ENCODE measurements around the gene KTI12.
A peak's percentile ranks its signal among the peaks of the same experiment; 100 is the strongest.
"Not testable (repeated sequence)": the region's sequence is repeated elsewhere in the genome, so short reads cannot be mapped to it uniquely, and the experiment has no call there.

Gene KTI12, protein sequence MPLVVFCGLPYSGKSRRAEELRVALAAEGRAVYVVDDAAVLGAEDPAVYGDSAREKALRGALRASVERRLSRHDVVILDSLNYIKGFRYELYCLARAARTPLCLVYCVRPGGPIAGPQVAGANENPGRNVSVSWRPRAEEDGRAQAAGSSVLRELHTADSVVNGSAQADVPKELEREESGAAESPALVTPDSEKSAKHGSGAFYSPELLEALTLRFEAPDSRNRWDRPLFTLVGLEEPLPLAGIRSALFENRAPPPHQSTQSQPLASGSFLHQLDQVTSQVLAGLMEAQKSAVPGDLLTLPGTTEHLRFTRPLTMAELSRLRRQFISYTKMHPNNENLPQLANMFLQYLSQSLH

DNA sequence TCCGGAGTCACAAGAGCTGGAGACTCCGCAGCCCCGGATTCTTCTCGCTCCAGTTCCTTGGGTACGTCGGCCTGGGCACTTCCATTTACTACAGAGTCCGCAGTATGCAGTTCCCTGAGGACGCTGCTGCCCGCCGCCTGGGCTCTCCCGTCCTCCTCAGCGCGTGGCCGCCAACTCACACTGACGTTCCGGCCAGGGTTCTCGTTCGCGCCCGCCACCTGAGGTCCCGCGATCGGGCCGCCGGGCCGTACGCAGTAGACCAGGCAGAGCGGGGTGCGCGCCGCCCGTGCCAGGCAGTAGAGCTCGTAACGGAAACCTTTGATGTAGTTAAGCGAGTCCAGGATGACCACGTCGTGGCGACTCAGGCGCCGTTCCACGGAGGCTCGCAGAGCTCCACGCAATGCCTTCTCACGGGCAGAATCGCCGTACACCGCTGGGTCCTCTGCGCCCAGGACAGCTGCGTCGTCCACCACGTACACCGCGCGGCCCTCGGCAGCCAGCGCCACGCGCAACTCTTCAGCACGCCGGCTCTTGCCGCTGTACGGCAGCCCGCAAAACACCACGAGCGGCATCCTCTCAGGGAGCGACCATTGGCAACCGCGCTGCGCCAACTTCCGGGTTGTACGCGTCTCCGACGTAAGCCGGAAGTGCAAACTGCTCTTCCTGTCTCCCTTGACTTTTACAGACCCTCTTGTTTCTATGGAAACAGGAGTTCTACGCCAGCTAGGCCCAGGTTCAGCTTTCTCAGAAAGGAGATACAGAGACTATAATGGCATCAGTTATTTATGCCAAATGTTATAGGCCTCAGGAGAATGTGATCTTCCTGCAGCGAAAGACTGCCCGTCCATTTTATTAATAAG is at the start of gene KTI12:
KTI12 (minus strand) TSS at position 621 of the 860 bp plus-strand sequence; CDS start at position 572, 49 bp downstream.
- peak; percentile 82 for DNase-seq

DNA sequence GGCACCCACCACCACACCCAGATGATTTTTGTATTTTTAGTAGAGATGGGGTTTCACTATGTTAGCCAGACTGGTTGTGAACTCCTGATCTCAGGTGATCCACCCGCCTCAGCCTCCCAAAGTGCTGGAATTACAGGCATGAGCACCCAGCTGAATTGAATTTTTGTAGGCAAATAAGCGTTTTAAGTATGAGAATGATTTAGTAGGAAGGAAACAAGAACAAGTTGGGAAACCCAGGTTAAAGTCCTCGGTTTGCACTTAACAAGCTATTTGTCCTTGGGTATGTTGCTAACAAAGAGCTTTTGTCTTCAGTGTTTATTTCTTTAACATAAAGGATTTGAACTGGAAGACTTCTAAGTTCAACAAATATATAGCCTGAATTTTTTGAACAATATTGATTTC is 46.4 kb upstream of the KTI12 start:
- no peak for DNase-seq

GRCh38 chr1:52077277-52077676 is 43.7 kb upstream of the KTI12 start:
- not testable (repeated sequence) for DNase-seq

GRCh38 chr1:52072291-52072690 is 38.7 kb upstream of the KTI12 start:
- DNase-seq = no peak

GRCh38 chr1:52070704-52071103 is 37.1 kb upstream of the KTI12 start:
- DNase-seq = no peak

DNA sequence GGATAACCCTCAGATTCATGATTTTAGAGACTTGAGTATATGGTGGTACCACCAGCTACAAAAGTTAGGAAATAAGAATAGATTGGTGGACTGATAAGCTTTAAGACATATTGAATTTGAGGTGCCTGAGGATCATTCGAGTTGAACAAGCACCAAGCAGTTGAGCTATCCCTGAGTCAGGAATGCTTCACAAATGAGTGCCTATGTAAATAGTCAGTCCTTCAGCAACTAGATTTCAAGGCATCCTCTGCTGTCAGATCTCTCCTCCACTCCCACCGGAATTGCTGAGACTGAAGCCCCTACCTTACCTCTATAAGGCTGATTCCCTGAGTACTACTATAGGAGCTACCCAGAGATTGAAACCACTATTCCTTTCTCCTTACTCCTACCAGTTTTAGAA is 29.6 kb upstream of the KTI12 start:
- DNase-seq = no peak

- DNase-seq = no peak
These were observed 27.2 kb upstream of the KTI12 start for GRCh38 chr1:52060822-52061221.

DNA sequence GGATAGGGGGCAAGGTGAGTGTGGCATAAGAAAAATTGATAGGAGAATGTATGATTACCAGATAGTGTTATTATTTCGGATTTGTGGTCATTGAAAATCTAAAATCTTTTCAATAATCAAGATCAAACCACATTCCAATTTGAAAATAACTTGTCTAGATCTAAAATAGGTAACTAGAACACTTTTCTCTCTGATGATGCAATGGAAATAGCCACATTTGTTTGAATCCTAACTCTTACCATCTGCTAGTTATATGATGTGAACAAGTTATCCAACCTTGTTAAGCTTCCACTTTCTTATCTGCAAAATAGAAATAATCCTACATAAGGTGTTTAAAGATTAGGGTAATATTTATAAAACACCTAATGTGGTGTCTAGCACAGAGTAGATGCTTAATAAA is 26.3 kb upstream of the KTI12 start:
- no peak for DNase-seq

GRCh38 chr1:52059321-52059720 is 25.7 kb upstream of the KTI12 start:
- DNase-seq = no peak

DNA sequence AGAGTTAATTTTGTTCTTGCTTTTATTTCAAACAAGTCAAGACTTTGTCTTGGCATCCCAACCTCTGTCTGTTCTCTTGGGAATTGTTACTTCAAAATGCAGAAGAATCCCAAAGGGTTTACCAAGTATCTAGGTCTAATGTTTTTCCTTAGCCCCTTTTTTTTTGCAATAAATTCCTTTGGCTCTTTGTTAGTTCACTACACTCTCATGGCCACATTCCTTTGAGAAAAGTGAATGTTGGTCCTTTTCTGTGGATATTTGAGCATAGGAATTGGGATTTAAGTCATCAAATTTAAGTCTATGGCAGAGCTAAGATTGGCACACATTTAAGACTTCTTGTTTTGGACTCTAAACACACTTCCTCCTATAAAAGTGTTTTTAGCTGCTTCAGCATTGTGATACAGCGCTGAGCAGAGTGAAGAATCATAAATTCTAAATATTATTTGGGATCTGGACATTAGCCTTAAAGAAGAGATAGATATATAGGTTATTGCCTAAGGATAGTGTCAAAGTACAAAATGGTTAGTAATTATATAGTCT is 24.3 kb upstream of the KTI12 start:
- DNase-seq = no peak

DNA sequence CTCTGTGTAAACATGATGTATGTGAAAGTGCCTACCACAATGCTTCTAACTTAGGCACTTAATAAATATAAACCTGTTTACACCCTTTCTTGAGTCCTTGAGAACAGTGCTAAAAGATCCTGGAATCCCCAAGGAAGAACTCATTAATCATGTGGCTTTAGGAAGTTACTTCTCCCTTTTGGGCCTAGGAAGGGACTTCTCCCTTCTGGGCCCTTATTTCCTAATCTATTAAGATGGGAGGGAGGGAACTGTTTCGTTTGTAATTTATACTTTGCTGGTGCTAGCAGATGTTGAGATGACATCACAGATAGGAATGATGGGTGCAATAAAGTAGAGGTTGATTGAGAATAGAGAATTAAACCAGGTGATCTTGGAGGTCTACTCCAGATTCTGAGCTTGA is 23.6 kb upstream of the KTI12 start:
- DNase-seq = no peak

- DNase-seq = no peak
These were observed 23.3 kb upstream of the KTI12 start for GRCh38 chr1:52056937-52057231.

DNA sequence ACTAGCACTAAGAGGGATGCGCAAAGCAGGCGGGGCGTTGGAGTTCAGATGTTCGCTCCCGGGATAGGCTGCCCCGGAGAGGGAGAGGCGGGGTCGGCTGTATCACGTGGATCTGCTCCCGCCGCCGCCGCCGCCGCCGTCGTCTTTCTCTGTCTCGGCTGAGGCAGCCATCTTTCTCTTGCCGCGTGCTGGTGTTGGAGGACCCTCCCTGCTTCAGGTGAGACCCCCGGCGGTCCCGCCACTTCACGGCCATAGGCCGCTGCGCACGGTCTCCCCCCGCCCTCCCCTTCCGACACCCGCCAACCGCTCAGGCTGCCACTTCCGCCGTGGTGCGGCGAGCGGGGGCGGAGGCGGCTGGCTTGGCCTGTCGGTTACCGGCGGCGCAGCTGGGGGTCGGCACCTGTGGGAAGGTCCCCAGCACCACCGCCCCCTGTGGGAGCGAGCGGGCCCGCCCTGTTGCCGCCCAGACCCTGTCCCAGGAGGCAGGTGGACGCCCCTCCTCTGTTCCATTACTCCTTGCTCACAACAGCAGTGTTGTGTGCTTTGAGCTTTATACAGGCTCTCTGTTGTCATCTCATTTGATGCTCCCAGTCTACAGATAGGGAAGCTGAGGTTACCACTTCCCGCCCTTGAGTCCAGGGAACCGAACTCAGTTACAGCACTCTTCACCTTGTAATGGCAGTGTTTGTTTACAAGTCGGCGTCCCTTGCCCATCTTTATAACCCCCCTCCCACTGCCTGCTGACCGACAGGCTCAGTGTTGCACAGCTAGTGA is 22.7 kb upstream of the KTI12 start, which contains the start of gene BTF3L4:
BTF3L4 (plus strand) TSS at position 133 of the 774 bp plus-strand sequence. CDS start 3,553 bp downstream, outside the sequence.
- DNase-seq = peak; percentile 92

- no peak for DNase-seq
These were observed 22.2 kb upstream of the KTI12 start for GRCh38 chr1:52055866-52056162.

GRCh38 chr1:52055066-52055865 is 21.7 kb upstream of the KTI12 start, which contains the start of gene TXNDC12:
Gene TXNDC12, minus strand, starts transcription at chr1:52055191. Its CDS starts 95 bp downstream, at chr1:52055096.
- DNase-seq = peak; percentile 76

GRCh38 chr1:52054496-52055065 is 21.0 kb upstream of the KTI12 start:
- no peak for DNase-seq

- DNase-seq = no peak
These were observed 20.3 kb upstream of the KTI12 start for GRCh38 chr1:52053862-52054261.

DNA sequence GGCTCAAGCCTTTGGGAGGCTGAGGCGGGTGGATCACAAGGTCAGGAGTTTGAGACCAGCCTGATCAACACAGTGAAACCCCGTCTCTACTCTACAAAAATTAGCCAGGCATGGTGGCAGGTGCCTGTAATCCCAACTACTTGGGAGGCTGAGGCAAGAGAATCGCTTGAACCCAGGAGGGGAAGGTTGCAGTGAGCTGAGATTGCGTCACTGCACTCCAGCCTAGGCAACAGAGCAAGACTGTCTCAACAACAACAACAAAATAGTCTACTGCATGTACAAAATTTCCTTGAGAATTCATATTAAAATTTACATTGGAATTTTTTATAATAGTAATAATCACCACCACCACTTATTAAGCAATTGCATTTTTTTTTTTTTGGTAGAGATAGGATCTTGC is 15.7 kb upstream of the KTI12 start:
- DNase-seq = not testable (repeated sequence)

GRCh38 chr1:52045666-52046195 is 12.1 kb upstream of the KTI12 start:
- DNase-seq = not testable (repeated sequence)

DNA sequence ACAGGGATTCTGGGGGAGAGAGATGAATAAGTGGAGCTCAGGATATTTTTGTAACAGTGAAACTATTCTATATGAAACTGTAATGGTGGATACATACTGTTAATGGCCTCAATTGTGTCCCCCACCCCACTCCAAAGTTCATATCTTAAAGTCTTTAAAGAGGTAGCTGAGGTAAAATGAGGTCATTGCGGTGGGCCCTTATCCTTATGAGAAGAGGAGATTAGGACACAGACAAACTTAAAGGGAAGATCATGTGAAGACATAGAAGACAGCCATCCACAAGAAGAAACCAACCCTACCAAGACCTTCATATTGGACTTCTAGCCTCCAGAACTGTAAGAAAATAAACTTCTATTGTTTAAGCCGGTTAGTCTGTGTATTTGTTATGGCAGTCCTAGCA is 11.6 kb upstream of the KTI12 start:
- DNase-seq = no peak

DNA sequence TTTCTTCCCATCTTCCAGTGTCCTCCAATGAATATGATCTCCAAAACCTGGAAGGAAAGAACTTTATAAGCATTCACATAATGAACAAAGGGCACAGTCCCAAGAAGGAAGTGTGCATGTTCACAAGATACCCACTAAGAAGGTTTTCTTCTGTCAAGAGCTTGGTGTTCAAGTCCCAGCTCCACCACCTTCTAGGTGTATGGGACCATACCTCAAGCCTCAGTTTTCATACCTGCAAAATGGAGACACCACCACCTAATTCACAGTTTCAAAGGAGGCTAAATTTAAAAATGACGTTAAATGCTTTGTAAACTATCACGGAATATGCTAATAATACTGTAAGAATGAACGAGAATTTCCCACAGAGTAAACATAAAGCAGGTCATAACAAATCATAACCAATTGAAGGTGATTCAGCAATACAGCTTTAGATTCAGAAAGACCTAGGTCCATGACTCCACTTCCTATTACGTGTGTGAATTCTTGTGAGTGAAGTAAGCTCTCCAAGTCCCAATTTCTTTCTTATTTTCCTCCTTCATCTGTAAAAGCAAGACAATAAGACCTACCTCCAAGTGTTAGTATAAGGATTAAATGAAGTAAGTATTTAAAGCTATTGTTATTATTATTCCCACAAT is 8.1 kb upstream of the KTI12 start:
- DNase-seq = no peak
